Amniotic epithelial cell (primary cell): ENCODE measurements around the gene FBXO42.

ENCODE experiments used
- DNase-seq: peaks from one replicate; pipeline ENCODE4 v3.0.0-alpha.2; 2010; ENCODE audit warnings: low read depth

The FBXO42 gene

GRCh38 chr1:16351994-16352841 is at the start of gene FBXO42:
Gene FBXO42, minus strand, starts transcription at chr1:16352480. Its CDS starts 37,062 bp downstream, at chr1:16315418.
- peak; percentile 88 for DNase-seq

DNA sequence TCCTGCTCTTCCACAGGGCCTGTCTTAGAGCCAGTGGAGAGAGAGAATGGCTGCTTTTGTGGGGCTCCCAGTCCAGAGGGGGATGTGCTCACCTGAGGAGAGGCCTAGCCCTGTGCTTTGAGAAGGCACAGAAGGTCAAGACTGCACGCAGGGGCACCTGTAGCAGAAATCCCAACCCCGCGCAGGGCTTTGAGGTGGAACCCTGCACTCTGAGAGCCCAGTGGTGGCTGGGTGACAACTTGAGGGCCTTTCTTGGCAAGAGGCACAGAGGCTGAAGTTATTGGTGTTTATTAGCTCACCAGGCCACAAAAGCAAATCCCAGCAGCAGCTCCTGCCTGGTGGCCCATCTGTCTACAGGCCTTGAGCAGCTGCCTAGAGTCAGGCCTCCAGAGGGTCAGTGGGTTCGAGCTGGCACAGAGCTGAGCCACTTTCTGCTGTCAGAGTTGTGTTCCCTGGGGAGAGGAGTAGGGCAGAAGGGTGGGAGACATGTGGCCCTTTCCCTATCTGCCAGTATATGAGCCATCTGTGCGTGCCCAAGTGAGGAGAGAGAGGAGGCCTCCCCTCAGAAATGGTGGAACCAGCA is 46.2 kb upstream of the FBXO42 start:
- DNase-seq: no peak

DNA sequence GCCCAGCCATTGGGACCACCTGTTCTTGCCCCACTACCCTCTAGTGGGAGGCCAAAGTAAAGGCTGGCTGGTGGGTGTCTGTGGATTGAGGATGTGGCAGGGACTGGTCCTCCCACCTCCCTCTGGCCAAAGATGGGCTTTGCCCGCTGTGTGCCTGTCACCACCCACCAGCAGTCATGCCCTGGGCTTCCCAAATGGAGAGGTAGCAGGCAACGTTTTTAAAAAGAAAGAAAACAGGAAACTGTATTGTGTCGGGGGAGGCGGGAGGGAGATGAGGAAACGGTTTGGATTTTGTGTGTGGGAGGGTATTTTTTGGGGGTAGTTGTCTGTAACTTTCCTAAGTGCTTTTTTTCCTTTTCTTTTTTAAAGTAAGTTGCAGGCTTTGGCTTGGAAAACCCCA is 44.8 kb upstream of the FBXO42 start:
- DNase-seq: no peak

DNA sequence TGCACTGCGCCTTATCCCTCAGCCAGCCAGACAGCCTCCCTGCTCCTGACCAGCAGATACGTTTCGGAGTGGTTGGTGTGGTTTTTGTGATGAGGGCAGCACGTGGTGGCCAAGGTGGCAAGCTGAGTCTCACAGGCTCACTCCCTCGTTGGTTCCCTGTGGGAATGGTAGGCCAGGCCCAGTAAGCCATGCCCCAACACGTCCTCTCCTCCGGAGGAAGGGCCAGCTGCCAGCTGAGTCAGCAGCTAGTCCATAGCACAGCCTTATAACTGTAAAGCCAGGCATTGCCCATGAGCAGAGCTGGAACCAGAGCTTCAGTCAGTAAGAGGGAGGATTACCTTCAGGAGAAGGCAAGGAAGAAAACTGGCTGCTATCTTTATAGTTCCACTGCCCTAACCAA is 44.3 kb upstream of the FBXO42 start:
- peak; percentile 84 for DNase-seq

DNA sequence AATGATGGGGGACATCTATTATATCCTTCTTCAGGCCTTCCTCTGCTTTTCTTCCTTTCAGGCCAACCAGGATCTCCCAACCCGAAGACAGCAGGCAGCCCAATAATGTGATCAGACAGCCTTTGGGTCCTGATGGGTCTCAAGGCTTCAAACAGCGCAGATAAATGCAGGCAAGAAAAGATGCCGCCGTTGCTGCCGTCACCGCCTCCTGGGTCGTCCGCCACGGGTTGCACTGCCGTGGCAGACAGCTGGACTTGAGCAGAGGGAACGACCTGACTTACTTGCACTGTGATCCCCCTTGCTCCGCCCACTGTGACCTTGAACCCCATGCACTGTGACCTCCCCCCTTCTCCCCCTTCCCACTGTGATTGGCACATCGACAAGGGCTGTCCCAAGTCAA is 42.7 kb upstream of the FBXO42 start:
- DNase-seq: no peak

DNA sequence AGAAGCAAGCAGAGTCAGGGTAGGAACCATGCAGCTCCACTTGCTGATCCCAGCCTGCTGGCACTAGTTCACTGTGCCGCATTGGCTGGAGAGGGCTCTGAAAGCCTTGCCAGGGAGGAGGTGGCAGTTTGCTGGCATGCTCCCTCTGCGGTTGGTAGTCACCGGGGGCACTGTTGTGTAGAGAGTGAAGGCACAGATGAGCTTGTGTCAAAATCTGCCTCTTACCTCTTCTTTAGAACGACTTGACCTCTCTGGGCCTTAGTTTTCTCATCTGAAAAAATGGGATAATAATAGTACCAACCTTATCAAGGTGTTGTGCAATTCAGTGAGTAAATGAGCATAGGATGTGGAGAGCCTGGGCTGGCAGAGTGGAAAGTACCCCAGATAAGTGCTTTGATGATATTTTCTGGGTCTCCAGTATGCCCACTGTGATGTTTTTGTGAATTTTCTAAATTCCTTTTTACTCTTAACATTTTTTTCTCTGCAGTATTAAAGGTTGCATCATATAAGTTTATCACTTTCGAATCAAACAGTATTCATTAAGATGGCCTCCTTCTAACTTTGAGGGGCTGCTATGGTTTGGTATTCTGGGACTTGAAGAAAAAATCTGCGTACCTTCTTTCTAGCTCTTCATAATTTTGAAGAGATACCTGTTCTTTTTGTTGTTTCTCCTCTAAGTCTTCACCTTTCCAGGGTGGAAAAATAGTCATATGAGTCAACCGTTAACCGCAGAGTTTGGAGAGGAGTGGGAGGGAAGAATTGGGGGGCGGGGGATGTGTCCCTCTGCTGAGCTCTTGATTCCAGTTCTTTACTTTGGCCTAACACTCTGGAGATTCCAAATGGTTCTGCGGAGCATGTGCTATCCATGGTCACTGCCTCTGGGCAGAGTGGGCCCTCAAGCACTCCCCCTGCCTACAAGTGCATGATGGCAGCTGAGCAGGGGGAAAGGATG is 41.6 kb upstream of the FBXO42 start:
- peak; percentile 36 for DNase-seq

DNA sequence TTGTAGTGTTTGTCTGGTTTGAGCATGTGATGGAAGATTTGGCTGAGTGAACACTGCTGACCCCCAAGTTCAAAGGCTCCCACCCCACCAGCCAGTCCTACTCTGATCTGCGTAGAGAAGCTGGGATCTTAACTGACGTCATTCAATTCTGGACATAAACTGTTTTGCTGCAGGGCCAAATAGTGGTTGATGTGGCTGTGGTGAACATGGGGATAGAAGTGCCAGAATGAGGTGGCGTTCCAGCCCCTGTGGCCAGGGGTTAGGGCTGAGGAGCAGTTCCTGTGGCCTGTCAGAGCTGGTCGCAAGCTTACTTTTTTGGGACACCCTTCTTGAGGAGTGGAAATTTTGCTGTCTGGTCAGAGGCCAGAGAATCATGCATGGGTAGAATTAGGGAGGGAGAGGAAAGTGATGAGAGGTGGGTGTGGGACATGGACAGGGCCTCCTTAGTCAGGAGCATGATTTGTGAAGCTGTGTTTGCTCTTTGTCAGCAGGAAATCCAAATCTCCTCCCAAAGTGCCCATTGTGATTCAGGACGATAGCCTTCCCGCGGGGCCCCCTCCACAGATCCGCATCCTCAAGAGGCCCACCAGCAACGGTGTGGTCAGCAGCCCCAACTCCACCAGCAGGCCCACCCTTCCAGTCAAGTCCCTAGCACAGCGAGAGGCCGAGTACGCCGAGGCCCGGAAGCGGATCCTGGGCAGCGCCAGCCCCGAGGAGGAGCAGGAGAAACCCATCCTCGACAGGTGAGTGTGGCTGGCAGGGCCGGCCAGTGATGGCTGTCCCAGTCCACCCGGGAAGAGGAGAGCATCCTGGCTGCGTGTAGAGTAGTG is 40.7 kb upstream of the FBXO42 start:
- DNase-seq: no peak

- DNase-seq: no peak
Measured at GRCh38 chr1:16391411-16391810, 39.1 kb upstream of the FBXO42 start.

DNA sequence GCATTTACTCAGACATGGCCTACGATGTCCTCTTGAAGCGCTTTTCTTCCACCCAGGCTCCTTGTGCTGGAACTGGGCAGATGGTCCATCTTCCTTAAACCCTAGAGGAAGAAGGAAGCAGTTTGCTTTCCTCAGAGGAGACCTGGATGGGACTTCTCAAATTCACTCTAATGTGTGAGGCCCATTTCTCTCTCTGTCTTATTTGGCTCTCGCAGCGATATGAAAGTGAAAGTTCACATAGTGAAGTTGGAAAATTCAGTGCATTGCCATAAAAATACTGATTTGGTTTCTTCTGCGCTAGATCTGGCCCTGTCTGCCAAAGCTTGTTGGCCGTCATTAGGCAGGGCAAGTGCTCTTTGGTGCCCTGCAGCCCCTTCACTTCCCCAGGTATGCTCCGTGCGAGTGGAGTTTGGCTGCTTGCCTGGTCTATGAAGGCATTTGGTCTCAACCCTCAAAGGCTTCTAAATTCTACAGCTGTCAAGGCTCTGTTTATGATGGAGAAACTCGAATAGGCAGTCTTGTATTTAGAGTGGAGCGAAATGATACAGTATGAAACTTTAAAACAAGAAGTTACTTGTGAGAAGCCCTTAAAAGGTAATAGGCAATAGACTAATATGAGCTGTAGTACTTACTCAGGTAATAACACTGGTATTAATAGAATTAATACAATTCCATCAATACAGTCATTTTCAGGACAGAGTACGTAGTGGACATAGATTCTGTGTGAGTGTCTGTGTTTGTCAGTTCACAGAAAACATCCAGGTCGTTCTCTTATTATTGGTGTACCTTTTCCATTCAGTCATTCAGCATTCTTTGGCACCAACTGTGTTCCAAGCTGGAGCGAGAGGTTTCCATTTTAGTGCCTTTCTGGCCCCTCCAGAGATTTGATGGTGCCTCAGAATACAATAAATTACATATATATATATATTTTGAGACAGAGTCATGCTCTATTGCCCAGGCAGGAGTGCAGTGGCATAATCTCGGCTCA is 35.2 kb upstream of the FBXO42 start:
- DNase-seq: no peak

DNA sequence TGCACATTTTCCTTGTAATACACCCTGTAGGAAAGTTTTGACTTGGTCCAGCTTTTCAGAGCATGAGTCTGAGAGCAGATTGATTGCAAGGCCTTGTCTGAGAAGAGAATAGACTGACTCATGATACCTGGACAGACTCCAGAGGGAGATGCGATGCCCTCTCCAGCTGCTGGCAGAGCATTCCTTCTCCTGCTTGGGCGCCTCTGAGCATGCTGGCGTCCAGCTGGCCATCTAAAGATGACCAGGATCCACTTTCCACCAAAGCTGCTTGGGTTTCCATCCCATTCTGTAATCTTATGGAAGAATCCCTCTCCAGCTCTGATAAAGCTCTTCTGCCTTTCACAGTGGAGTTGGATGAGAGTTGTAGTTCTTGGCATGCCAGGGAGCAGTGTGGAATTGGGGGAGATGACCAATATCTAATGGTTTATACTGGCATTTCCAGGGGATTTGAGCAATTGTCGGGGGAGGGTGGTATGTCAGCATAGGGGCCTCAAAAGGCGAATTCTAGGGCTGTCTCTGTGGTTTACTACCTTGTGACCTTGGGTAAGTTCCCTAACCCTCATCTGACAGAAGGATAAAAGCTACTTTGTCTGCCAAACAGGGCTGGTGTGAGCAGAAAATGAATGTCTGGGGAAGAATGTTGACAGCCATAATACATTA is 34.3 kb upstream of the FBXO42 start:
- DNase-seq: peak; percentile 82

GRCh38 chr1:16385659-16386453 is 33.6 kb upstream of the FBXO42 start:
- DNase-seq: no peak

DNA sequence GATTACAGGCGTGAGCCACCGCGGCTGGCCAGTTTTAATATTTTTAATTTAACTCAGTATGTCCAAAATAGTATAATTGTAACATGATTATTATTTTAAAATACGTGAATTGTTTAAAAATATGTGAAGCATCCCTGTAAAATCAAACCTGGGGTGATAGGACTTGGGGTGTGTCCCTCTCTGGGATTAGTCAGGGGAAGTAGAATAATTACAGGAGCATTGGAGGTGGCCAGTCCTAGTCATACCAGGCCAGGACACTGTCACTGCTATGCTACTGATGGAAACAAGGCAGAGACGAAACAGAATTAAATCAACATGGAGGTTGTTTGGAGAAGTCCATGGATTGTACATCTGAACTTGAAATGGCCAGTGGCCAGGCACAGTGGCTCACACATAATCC is 31.6 kb upstream of the FBXO42 start:
- no peak for DNase-seq

GRCh38 chr1:16380868-16381267 is 28.6 kb upstream of the FBXO42 start:
- no peak for DNase-seq

- DNase-seq: no peak
Measured at GRCh38 chr1:16378443-16378842, 26.2 kb upstream of the FBXO42 start.

DNA sequence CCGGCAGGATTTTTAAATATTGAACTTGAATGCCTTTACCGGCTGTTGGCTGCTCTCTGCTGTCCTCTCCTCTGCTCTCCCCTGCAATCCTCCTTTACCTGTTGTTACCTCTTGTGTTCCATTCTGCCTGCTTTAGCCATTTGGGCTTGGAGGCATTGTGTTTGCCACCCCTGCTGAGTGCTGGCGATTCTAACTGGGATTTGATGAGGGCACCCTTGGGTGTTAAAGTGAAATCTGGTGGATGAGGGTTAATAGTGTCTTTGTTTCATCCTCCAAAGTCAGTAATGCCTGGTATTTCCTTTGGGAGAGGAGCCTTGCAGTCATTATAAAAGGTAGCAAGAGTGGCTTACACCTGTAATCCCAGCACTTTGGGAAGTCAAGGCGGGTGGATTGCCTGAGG is 24.7 kb upstream of the FBXO42 start:
- no peak for DNase-seq

- peak; percentile 75 for DNase-seq
Measured at GRCh38 chr1:16375521-16376340, 23.5 kb upstream of the FBXO42 start.

- no peak for DNase-seq
Measured at GRCh38 chr1:16374266-16374665, 22.0 kb upstream of the FBXO42 start.
